HEK293 (cell line): ENCODE results near the gene KLF16.

Experiments used
- GLI4 ChIP-seq: fragments of 450-650 bp; formaldehyde crosslinking; IDR thresholded peaks from 2 replicates; pipeline ENCODE4 v1.5.1; 2016; ENCODE audit warnings: missing biosample characterization, missing genetic modification characterization
- GLIS1 ChIP-seq: fragments of 450-650 bp; formaldehyde crosslinking; IDR thresholded peaks from 2 replicates; pipeline ENCODE4 v1.5.1; 2016; ENCODE audit warnings: missing biosample characterization, missing genetic modification characterization
- KLF1 ChIP-seq: fragments of 450-650 bp; formaldehyde crosslinking; IDR thresholded peaks from 2 replicates; pipeline ENCODE4 v1.5.1; 2016; ENCODE audit warnings: missing biosample characterization, missing genetic modification characterization
- MZF1 ChIP-seq: fragments of 450-650 bp; formaldehyde crosslinking; IDR thresholded peaks from 2 replicates; pipeline ENCODE4 v1.5.1; 2017; ENCODE audit warnings: missing biosample characterization, missing genetic modification characterization, borderline replicate concordance
- SALL2 ChIP-seq: fragments of 450-650 bp; formaldehyde crosslinking; IDR thresholded peaks from 2 replicates; pipeline ENCODE4 v1.5.0; 2017; ENCODE audit warnings: missing biosample characterization, mild to moderate bottlenecking, missing genetic modification characterization, borderline replicate concordance
- SCRT2 ChIP-seq: fragments of 450-650 bp; formaldehyde crosslinking; IDR thresholded peaks from 2 replicates; pipeline ENCODE4 v1.5.1; 2016; ENCODE audit warnings: missing biosample characterization, missing genetic modification characterization
- TRIM28 ChIP-seq: IDR thresholded peaks from 2 replicates; pipeline ENCODE4 v1.6.1; 2011; ENCODE audit warnings: low read length, control low read depth, borderline replicate concordance
- ZBTB7A ChIP-seq: fragments of 450-650 bp; formaldehyde crosslinking; IDR thresholded peaks from 2 replicates; pipeline ENCODE4 v1.5.1; 2016; ENCODE audit warnings: low read depth, missing biosample characterization, missing genetic modification characterization
- ZBTB8A ChIP-seq: fragments of 450-650 bp; formaldehyde crosslinking; IDR thresholded peaks from 2 replicates; pipeline ENCODE4 v1.5.1; 2016; ENCODE audit warnings: missing biosample characterization, missing genetic modification characterization
- ZFP37 ChIP-seq: fragments of 450-650 bp; formaldehyde crosslinking; IDR thresholded peaks from 2 replicates; pipeline ENCODE4 v1.5.1; 2016; ENCODE audit warnings: missing biosample characterization, missing genetic modification characterization
- ZIC2 ChIP-seq: fragments of 450-650 bp; formaldehyde crosslinking; IDR thresholded peaks from 2 replicates; pipeline ENCODE4 v1.5.1; 2016; ENCODE audit warnings: missing biosample characterization, missing genetic modification characterization
- ZNF114 ChIP-seq: fragments of 450-650 bp; formaldehyde crosslinking; IDR thresholded peaks from 2 replicates; pipeline ENCODE4 v1.5.0; 2017; ENCODE audit warnings: missing biosample characterization, missing genetic modification characterization
- ZNF174 ChIP-seq: fragments of 450-650 bp; formaldehyde crosslinking; IDR thresholded peaks from 2 replicates; pipeline ENCODE4 v1.5.0; 2017; ENCODE audit warnings: missing biosample characterization, mild to moderate bottlenecking, missing genetic modification characterization
- ZNF19 ChIP-seq: fragments of 450-650 bp; formaldehyde crosslinking; IDR thresholded peaks from 2 replicates; pipeline ENCODE4; 2016; ENCODE audit warnings: missing biosample characterization, missing genetic modification characterization, low read depth
- ZNF23 ChIP-seq: fragments of 450-650 bp; formaldehyde crosslinking; IDR thresholded peaks from 2 replicates; pipeline ENCODE4 v1.5.1; 2016; ENCODE audit warnings: missing biosample characterization, missing genetic modification characterization, borderline replicate concordance
- ZNF394 ChIP-seq: fragments of 450-650 bp; formaldehyde crosslinking; IDR thresholded peaks from 2 replicates; pipeline ENCODE4 v1.5.1; 2016; ENCODE audit warnings: missing biosample characterization, missing genetic modification characterization, mild to moderate bottlenecking, moderate library complexity, borderline replicate concordance
- ZNF423 ChIP-seq: fragments of 450-650 bp; formaldehyde crosslinking; IDR thresholded peaks from 2 replicates; pipeline ENCODE4 v1.5.1; 2016; ENCODE audit warnings: missing biosample characterization, missing genetic modification characterization
- ZNF518A ChIP-seq: fragments of 450-650 bp; formaldehyde crosslinking; conservative IDR thresholded peaks from 2 replicates; pipeline ENCODE4 v1.5.1; 2016; ENCODE audit warnings: low read depth, missing biosample characterization, missing genetic modification characterization
- ZNF658 ChIP-seq: fragments of 450-650 bp; formaldehyde crosslinking; IDR thresholded peaks from 2 replicates; pipeline ENCODE4; 2016; ENCODE audit warnings: missing biosample characterization, missing genetic modification characterization
- ZNF777 ChIP-seq: fragments of 450-650 bp; formaldehyde crosslinking; IDR thresholded peaks from 2 replicates; pipeline ENCODE4 v1.5.1; 2017; ENCODE audit warnings: missing biosample characterization, missing genetic modification characterization, borderline replicate concordance
- TF ChIP-seq, protein P1 (sequence below): fragments of 450-650 bp; formaldehyde crosslinking; conservative IDR thresholded peaks from 2 replicates; pipeline ENCODE4 v1.5.1; 2016; ENCODE audit warnings: low read depth, missing biosample characterization, missing genetic modification characterization
- TF ChIP-seq, protein P2 (sequence below): fragments of 450-650 bp; formaldehyde crosslinking; optimal IDR thresholded peaks from 2 replicates; pipeline ENCODE3; 2016; ENCODE audit warnings: missing biosample characterization, mild to moderate bottlenecking, missing genetic modification characterization

KLF16 gene

GRCh38 chr19:1884291-1884718 is 20.9 kb upstream of the KLF16 start (continued):
- TF ChIP-seq MZF1 (tag by site-specific recombination) (no peak), ZNF23 (no peak), ZNF19 (tag by site-specific recombination) (no peak), TRIM28 (no peak), KLF1 (peak; percentile 18; the same call in 1 of the 2 replicates), ZBTB8A (tag by site-specific recombination) (peak; percentile 48), SCRT2 (peak; percentile 84), ZNF518A (no peak), GLI4 (tag by site-specific recombination) (no peak), ZFP37 (no peak), ZIC2 (tag by site-specific recombination) (no peak), ZNF114 (tag by site-specific recombination) (no peak), ZNF658 (tag by site-specific recombination) (no peak), ZBTB7A (no peak), ZNF174 (tag by site-specific recombination) (no peak), GLIS1 (tag by site-specific recombination) (no peak), ZNF777 (tag by site-specific recombination) (no peak), SALL2 (tag by site-specific recombination) (no peak), ZNF394 (no peak), ZNF423 (tag by site-specific recombination) (no peak)
- TF ChIP-seq, protein P1, sequence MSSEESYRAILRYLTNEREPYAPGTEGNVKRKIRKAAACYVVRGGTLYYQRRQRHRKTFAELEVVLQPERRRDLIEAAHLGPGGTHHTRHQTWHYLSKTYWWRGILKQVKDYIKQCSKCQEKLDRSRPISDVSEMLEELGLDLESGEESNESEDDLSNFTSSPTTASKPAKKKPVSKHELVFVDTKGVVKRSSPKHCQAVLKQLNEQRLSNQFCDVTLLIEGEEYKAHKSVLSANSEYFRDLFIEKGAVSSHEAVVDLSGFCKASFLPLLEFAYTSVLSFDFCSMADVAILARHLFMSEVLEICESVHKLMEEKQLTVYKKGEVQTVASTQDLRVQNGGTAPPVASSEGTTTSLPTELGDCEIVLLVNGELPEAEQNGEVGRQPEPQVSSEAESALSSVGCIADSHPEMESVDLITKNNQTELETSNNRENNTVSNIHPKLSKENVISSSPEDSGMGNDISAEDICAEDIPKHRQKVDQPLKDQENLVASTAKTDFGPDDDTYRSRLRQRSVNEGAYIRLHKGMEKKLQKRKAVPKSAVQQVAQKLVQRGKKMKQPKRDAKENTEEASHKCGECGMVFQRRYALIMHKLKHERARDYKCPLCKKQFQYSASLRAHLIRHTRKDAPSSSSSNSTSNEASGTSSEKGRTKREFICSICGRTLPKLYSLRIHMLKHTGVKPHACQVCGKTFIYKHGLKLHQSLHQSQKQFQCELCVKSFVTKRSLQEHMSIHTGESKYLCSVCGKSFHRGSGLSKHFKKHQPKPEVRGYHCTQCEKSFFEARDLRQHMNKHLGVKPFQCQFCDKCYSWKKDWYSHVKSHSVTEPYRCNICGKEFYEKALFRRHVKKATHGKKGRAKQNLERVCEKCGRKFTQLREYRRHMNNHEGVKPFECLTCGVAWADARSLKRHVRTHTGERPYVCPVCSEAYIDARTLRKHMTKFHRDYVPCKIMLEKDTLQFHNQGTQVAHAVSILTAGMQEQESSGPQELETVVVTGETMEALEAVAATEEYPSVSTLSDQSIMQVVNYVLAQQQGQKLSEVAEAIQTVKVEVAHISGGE (tag by site-specific recombination): no peak
- TF ChIP-seq, protein P2, sequence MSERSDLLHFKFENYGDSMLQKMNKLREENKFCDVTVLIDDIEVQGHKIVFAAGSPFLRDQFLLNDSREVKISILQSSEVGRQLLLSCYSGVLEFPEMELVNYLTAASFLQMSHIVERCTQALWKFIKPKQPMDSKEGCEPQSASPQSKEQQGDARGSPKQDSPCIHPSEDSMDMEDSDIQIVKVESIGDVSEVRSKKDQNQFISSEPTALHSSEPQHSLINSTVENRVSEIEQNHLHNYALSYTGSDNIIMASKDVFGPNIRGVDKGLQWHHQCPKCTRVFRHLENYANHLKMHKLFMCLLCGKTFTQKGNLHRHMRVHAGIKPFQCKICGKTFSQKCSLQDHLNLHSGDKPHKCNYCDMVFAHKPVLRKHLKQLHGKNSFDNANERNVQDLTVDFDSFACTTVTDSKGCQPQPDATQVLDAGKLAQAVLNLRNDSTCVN (tag by site-specific recombination): no peak
